Upper lobe of right lung (tissue), 1 donor: ENCODE results near the gene DMAC2L. TPM values are rescaled to one million over a fixed set of nuclear protein-coding genes. Genes with fewer than 3 reads are reported as not detected.

Source experiments
- ATAC-seq: fragments of 200-7000 bp; cut with Tn5 transposase; one replicate; pipeline ENCODE4 v1.9.1; 2020; ENCODE audit warnings: mild to moderate bottlenecking, moderate library complexity
- DNase-seq: peaks from one replicate; pipeline ENCODE4 v3.0.0-alpha.2; 2020
- H3K27ac ChIP-seq: fragments of 200-600 bp; one replicate; pipeline ENCODE4 v1.8.0; 2022
- H3K27me3 ChIP-seq: fragments of 200-600 bp; one replicate; pipeline ENCODE4 v1.8.0; 2022; ENCODE audit warnings: mild to moderate bottlenecking
- H3K36me3 ChIP-seq: fragments of 200-600 bp; one replicate; pipeline ENCODE4 v1.8.0; 2022
- H3K4me1 ChIP-seq: fragments of 200-600 bp; one replicate; pipeline ENCODE4 v1.8.0; 2022
- H3K4me3 ChIP-seq: fragments of 200-600 bp; one replicate; pipeline ENCODE4 v1.8.0; 2022; ENCODE audit warnings: mild to moderate bottlenecking
- H3K9me3 ChIP-seq: fragments of 200-600 bp; one replicate; pipeline ENCODE4 v1.8.0; 2022
- intact Hi-C: fragments of 100-400 bp; cut with DNase I; formaldehyde crosslinking; loops from one replicate; pipeline ENCODE4 v1.11.0; 2022
- long read RNA-seq: library from polyadenylated mRNA; unstranded; transcript quantifications from one replicate; pipeline ENCODE4 v2.0.0, GENCODE V29; 2021
- total RNA-seq: library from RNA; stranded (reverse); fragmentation: NEBNext Ultra II Directional; extraction: Animal tissue kit (Norgen Biotek cat#: 25700); gene quantifications from one replicate; pipeline ENCODE4 v1.2.1, GENCODE V29; 2021
- TF ChIP-seq, protein P1 (sequence below): fragments of 200-600 bp; IDR thresholded peaks from one replicate; pipeline ENCODE4 v1.8.0; 2022; ENCODE audit warnings: antibody characterized with exemption
- donor health status: DM: no; HTN: yes; CAD: no; lungs with severe emphysema.

Gene DMAC2L, protein sequence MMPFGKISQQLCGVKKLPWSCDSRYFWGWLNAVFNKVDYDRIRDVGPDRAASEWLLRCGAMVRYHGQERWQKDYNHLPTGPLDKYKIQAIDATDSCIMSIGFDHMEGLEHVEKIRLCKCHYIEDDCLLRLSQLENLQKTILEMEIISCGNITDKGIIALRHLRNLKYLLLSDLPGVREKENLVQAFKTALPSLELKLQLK
- total RNA-seq = 16.0 TPM
- long read RNA-seq, transcript ATP5S-207 (5 exons, 2,008 nt) = major isoform, 9 of 16 reads
- long read RNA-seq, partial matches to known transcripts = 1 of 16 reads
- long read RNA-seq, other reads (novel, unspliced or antisense) = 6 of 16 reads

DNA sequence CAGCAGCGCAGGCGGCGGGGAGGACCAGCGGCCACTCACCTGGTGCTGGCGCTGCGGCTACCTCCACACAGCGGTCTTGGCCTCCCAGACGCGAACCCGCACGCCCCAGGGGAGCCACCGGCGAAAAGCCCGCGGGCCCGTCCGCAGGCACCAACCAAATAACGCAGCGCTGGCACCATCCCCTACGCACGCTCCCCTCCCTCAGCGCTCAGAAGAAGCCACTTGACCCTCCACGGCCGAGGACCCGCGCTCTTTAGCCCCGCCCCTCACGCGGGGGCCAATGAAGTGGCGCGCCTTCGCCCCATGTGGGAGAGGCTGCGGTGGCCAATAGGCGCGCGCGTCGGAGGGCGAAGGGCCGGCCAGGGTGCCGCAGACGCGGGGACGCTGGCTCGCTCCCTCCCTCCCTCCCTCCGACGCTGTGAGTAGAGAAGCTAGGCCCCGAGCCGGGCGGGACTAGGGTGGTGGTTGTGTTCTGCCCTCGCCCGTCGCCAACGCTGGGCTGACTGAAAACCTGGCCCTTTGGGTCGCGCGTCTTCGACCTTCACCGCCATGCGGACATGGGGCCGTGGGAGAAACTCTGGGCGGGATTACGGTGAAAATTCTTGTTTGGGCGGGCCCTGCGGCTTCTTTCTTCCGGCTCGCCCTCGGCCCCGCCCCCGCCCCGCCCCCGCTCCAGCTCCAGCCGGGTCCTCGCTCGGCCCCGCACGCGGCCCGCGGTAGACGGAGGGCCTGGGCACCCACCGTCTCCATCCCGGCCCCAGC is at the start of gene DMAC2L, which contains the start of gene L2HGDH:
TSS of gene DMAC2L (plus strand) at position 353 of the 762 bp plus-strand sequence. CDS start 9,164 bp downstream, outside the sequence.
TSS of gene L2HGDH (minus strand) at position 258 of the 762 bp plus-strand sequence. CDS start at position 179, 79 bp downstream.
- peak within 1 kb of the TSS; percentile 94 for H3K27ac ChIP-seq
- no peaks in the 10 kb centered on the region for H3K27me3 ChIP-seq
- peak within 1 kb of the TSS; percentile 68 for H3K4me3 ChIP-seq
- peaks cover 17% of the 10 kb centered on the region for H3K4me1 ChIP-seq
- peak; percentile 99 for ATAC-seq
- peak; percentile 97 for DNase-seq
- TF ChIP-seq, protein P1, sequence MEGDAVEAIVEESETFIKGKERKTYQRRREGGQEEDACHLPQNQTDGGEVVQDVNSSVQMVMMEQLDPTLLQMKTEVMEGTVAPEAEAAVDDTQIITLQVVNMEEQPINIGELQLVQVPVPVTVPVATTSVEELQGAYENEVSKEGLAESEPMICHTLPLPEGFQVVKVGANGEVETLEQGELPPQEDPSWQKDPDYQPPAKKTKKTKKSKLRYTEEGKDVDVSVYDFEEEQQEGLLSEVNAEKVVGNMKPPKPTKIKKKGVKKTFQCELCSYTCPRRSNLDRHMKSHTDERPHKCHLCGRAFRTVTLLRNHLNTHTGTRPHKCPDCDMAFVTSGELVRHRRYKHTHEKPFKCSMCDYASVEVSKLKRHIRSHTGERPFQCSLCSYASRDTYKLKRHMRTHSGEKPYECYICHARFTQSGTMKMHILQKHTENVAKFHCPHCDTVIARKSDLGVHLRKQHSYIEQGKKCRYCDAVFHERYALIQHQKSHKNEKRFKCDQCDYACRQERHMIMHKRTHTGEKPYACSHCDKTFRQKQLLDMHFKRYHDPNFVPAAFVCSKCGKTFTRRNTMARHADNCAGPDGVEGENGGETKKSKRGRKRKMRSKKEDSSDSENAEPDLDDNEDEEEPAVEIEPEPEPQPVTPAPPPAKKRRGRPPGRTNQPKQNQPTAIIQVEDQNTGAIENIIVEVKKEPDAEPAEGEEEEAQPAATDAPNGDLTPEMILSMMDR = no peak
- intact Hi-C loops = no loop called here
- H3K36me3 ChIP-seq = no peaks in the 10 kb centered on the region
- H3K9me3 ChIP-seq = no peaks in the 10 kb centered on the region

DNA sequence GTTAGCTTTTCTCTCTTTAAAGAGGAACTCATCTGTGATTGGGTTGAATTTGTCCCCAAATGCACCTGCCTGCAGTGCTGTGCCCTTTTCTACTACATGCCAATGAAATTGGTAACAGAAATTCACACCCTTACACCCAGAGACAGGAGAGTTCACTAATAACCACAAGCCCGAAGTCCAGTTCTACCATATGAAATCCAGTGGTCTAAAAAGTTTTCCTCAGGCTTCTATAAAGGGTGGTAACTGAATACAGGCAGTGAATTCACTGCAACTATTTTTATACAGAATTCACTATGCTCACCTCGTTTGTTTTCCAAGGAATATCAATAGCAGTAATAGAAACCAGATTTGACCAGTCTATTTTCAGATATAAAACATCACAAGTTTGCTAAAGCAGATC is 49.3 kb upstream of the DMAC2L start:
- Histone ChIP-seq H3K9me3 (no peaks in the 10 kb centered on the region), H3K36me3 (no peaks in the 10 kb centered on the region), H3K27ac (no peak overlapping the region), H3K27me3 (no peaks in the 10 kb centered on the region), H3K4me1 (no peaks in the 10 kb centered on the region), H3K4me3 (no peak overlapping the region)
- no peak for ATAC-seq
- DNase-seq = no peak
- TF ChIP-seq, protein P1 = no peak
- intact Hi-C loops = no loop called here

DNA sequence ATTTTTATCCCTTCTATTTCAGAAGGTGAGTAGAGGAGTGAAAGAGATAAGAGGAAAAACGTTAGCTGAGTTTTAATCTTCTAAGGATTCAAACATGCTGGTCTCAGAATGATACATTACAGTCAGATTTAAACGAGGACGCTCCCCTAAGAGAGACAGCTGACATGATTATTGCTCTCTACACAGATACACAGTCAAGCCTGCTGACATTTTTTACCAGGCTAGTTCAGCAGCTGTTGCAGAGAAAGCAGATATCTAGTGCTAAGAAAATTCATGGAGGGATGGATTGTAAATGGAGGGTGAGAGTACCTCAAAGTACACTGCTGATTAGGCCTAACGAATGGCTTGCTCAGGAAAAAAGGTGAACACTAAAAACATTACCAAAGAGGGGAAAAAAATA is 48.8 kb upstream of the DMAC2L start:
- Histone ChIP-seq H3K9me3 (no peaks in the 10 kb centered on the region), H3K4me3 (no peak overlapping the region), H3K27ac (no peak overlapping the region), H3K36me3 (no peaks in the 10 kb centered on the region), H3K4me1 (no peaks in the 10 kb centered on the region), H3K27me3 (no peaks in the 10 kb centered on the region)
- TF ChIP-seq, protein P1 = no peak
- ATAC-seq (no peak), DNase-seq (no peak)
- intact Hi-C loops = no loop called here

DNA sequence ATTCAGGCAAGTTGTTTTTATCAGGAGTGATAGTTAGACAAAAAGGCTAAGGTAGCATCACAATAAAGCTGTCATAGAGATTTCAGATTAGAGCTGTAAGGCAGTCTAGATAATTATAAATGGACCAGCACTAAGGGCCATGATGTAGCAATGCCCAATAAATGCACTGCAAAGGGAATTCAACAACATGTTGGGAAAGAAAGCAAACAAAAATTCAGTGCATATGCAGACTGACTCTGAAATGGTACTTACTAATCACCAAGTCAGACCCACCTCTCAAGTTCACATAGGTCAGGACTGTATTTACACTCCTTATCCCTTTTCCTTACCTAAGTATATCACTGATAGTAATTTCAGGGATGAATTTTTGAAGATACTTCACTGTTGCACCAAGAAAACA is 47.1 kb upstream of the DMAC2L start:
- ATAC-seq (no peak), DNase-seq (no peak)
- H3K4me3 ChIP-seq = no peak overlapping the region
- no peaks in the 10 kb centered on the region for H3K9me3 ChIP-seq
- H3K27ac ChIP-seq = no peak overlapping the region
- H3K36me3 ChIP-seq = no peaks in the 10 kb centered on the region
- no peaks in the 10 kb centered on the region for H3K27me3 ChIP-seq
- TF ChIP-seq, protein P1 = no peak
- H3K4me1 ChIP-seq = no peaks in the 10 kb centered on the region
- intact Hi-C loops = no loop called here

DNA sequence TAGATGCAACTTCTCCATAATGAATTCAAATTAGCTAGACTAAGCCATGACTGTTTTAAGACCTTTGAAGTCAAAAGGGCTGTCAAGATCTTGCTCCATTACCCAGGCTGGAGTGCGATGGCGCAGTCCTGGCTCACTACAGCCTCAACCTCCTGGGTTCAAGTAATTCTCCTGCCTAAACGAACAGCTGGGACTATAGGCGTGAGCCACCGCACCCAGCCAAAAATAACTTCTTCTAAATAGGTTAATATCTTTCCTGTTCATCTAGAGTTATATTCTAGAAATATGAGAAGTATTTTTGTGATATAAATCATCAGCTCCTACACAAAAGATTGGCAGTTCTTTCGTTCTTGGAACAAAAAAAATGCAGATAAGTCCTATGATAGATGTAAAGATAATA is 41.2 kb upstream of the DMAC2L start:
- intact Hi-C loops = no loop called here
- DNase-seq (no peak), ATAC-seq (no peak)
- TF ChIP-seq, protein P1 = no peak
- H3K27me3 ChIP-seq = no peaks in the 10 kb centered on the region
- H3K4me1 ChIP-seq = no peaks in the 10 kb centered on the region
- H3K9me3 ChIP-seq = no peaks in the 10 kb centered on the region
- H3K27ac ChIP-seq = no peak overlapping the region
- no peaks in the 10 kb centered on the region for H3K36me3 ChIP-seq
- H3K4me3 ChIP-seq = no peak overlapping the region
